Fibroblast of villous mesenchyme (primary cell): Measurements from ENCODE around the gene SKA2. TPM values are rescaled to one million over a fixed set of nuclear protein-coding genes. Genes with fewer than 3 reads are reported as not detected.

Experiments used
- DNase-seq: peaks from one replicate; pipeline ENCODE4 v3.0.0-alpha.2; 2010; ENCODE audit warnings: low read depth
- H3K4me3 ChIP-seq: 2 replicates; pipeline ENCODE4 v1.5.1; 2011; ENCODE audit warnings: low read depth, mild to moderate bottlenecking, low read length
- CTCF ChIP-seq: IDR thresholded peaks from 2 replicates; pipeline ENCODE4 v1.5.1; 2012; ENCODE audit warnings: low read depth, mild to moderate bottlenecking, low read length; ENCODE audit not compliant: insufficient read depth
- total RNA-seq: library from RNA; depleted of rRNA; stranded (reverse); fragments of >200 nt; gene quantifications from 2 replicates; pipeline ENCODE4 v1.2.3, GENCODE V29; 2012

SKA2 gene
- total RNA-seq, 1 donor, result 68.2 TPM

- peak; percentile 99 for DNase-seq
- TF ChIP-seq CTCF, result peak; percentile 9
- peak within 1 kb of the TSS; percentile 91 for H3K4me3 ChIP-seq
Measured at GRCh38 chr17:59106463-59107305, 48.3 kb downstream of the SKA2 start, which contains the start of gene TRIM37. Gene TRIM37, minus strand, starts transcription at chr17:59106880. Its CDS starts 419 bp downstream, at chr17:59106461.

- TF ChIP-seq CTCF, result no peak
- peak; percentile 45 for DNase-seq
- peak overlapping the region; percentile 91 for H3K4me3 ChIP-seq
Measured at GRCh38 chr17:59105852-59106462, 49.0 kb downstream of the SKA2 start.

- DNase-seq, result no peak
- no peak for TF ChIP-seq CTCF
- H3K4me3 ChIP-seq, result no peak overlapping the region
Measured at GRCh38 chr17:59101178-59101577, 53.8 kb downstream of the SKA2 start.

- no peak for TF ChIP-seq CTCF
- H3K4me3 ChIP-seq, result no peak overlapping the region
- no peak for DNase-seq
Measured at GRCh38 chr17:59097876-59098275, 57.1 kb downstream of the SKA2 start.

GRCh38 chr17:59094861-59095530 is 60.0 kb downstream of the SKA2 start:
- no peak for TF ChIP-seq CTCF
- H3K4me3 ChIP-seq, result no peak overlapping the region
- no peak for DNase-seq

GRCh38 chr17:59093702-59094231 is 61.2 kb downstream of the SKA2 start:
- TF ChIP-seq CTCF, result no peak
- no peak overlapping the region for H3K4me3 ChIP-seq
- DNase-seq, result peak; percentile 99
